IPS DF 4.7 (cell line): ENCODE data around the gene AKAP3.

ENCODE experiments used
- DNase-seq: peaks from one replicate; pipeline ENCODE4 v3.0.0-alpha.2; 2013; ENCODE audit warnings: low spot score; ENCODE audit errors: extremely low read depth

AKAP3 gene

DNA sequence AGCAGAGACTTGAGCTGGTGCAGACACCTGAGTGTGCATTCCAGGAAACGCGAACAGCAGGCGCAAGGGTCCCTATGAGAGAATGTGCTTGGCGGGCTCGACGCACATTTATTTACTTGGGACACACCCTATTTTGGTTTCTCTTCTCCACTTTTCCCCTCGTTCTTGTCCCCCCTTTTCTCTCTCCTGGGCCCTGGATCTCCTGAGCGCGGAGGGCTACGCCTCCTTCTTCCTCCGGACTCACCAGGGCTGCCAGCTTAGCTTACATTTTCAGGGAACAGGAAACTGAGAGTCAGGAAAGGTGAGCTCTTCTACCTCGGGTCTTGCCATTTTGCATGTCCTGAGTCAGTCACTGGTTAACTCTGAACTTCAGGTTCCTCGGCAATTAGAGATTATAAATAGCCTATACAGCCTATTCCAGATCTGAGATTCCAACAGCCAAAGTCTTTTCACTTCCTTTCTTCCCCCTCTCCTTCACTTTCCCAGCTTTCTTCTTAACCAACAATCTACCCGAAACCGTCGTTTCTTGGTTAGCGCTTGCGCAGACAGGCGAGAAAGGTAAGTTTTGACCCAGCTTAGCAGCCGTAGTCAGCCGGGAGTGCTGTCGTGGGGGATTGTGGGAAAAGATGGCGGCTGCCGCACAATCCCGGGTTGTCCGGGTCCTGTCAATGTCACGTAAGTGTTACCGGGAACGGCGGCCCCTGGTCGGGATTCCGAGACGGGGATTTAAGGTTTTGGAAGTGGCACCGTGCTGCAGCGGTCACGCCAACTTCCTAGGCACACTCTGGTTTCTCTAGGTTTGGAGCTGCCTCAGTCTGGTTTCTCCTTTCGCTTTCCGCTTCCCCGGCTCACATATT, at the start of gene AKAP3, which contains the start of gene NDUFA9:
Gene AKAP3 (minus strand): TSS at position 551 of the 857 bp plus-strand sequence. CDS start 10,855 bp downstream, outside the sequence.
Gene NDUFA9 (plus strand): TSS at position 614 of the 857 bp plus-strand sequence. CDS start 13 bp downstream, at position 627.
- DNase-seq, result peak; percentile 62

DNA sequence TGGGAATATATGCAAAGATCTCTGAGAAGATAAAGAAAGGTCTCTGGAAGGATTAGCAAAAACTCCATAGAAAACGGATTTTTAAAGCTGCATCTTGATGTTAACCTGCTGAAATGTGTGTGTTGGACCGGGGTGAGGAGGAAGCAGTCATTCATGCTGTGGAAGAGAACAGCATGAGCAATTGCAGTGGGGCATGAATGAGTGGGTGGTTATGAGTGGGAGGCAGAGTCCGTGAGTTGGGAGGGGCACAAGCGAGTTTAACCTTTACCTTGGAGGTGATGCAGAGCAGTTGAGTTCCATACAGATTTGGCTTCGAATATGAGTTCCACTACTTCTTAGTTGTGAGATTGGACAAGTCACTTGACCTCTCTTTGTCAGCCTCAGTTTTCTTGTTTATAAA, 41.9 kb upstream of the AKAP3 start:
- DNase-seq, result no peak

DNA sequence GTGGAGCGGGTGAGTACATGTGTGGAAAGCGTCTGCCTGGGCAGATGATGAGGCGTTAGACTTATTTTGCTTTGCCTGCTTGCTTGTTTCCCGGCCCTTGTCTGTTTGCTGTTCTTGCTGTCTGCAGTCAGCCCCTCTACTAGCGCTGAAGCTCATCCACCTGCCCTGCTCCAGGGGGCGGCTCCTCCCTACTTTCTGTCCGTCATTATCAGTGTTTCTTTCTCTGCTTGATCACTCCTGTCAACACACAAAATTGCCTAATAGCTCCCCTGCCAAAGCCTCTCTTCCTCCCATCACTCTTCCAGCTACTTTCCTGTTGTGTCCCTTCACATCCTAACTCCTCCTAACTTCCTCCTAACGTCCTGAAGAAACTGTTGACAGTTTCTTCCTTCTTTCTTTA, 36.5 kb upstream of the AKAP3 start:
- DNase-seq, result no peak

DNA sequence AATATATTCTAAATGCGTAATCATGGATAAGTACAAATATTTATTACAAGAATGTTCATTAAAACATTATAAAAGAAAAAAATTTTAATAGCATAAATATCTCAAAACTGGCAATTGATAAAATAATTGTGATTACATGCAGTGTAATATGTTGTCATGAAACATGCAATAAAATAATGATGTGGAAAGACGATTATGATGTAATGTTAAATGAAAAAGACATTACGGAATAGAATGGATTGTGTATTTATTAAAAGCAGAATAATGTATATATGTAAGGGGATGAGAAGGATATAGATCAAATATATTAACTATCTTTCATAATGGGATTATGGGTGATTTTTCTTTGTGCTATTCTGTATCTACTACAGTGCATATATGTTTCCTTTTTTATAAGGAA, 32.9 kb upstream of the AKAP3 start:
- no peak for DNase-seq

DNA sequence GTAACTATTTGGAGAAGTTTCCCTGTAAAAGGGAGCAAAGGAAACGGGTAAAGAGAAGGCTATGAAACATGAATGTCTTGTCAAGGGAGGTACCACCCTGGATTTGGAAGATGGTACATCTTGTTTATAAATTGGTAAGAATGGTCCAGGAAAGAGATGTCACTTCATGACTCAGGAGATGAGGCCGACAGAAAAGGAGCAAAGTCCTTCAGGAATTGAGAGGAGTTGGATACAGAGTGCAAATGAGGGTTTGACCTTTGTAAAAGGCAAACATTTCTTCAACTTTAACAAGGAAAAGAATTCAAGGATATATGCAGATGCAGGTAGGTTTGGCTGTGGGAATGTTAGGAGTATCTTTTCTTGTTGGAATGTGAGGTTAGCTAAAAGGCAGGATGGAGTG, 30.9 kb upstream of the AKAP3 start:
- no peak for DNase-seq

DNA sequence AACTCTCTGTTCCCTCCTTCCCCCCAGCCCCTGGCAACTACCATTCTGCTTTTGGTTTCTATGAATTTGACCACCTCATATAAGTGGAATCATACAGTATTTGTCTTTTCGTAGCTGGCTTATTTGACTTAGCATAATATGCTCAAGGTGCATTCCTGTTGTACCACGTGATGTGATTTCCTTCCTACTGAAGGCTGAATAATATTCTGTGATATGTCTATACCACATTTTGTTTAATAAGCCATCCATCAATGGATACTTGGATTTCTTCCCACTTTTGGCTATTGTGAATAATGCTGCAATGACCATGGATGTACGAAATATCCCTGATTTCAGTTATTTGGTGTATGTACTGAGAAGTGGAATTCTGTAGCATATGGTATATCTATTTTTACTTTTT, 16.4 kb upstream of the AKAP3 start:
- no peak for DNase-seq

DNA sequence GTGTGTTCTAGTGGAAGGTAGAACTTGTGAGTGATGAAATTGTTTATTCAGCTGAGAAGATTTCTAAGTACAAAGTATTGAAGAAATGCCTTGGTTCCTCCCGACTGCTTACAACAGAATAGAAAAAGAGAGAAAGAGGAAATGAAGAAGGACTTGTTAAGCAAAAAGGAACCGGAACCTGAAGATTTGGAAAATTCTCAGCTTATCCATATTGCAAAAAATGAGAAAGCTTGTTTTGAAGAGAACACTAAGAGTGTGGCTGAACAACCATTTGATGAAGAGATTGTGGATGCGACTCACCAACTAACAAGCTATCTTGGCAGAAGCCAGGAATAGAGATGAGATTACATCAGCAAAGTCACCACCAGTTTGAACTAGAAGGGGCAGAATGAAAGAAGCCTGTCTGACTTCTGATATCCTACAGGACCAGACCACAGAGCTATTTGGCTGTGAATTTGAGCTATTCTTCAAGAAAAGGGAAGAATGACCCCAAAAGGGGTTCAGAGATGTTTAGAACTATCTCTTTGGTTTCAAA, 15.2 kb upstream of the AKAP3 start:
- no peak for DNase-seq

DNA sequence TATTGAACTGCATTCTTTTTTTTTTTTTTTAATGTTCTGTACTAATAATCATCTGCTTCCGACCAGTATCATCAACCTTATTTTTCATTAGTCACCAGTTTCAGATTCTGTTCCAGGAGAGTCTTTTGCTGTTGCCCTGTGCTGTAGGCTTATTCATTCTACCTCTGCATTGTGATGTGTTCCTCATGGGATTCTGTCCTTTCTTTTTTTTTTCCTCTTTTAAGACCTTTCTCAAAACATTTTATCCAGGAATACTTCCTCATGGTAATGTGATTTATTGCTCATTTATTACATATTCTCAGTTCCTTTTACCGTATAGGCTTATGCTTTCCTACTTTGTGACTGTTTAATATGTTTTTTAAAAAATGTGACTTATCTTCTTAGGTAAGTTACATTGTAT, 4.8 kb upstream of the AKAP3 start:
- no peak for DNase-seq

DNA sequence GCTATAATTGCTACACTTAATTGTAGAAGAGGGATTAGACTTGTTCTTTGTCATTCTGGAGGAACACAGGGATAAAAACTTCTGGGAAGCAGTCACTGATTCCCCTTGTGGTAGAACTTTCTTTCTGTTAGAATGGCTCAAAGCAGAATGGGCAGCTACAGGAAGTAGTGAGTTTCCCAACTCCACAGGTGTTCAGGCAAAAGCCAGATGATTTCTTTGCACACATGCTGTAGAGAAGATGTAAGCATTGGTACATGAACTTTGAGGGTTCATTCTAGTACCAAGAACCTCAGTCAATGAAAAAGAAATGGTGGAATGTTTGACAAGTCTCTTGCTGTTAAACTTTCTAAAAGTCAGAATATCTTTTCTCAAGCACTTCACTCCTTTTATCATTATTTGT, 4.4 kb upstream of the AKAP3 start:
- no peak for DNase-seq

DNA sequence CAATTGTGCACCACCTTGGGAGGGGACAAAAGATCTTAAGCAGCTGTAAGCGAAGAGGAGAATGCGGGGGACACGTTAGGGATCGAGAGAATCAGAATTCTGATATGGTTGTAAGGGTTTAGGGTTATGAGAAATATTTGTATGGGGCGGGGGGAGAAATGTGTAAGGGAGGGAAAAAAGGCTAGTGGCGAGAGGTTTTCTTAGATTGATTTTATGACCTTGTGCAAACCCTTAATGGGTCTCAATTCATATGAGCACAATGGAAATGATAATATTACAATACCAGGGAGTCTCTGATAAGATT, 459 bp upstream of the AKAP3 start:
- DNase-seq, result no peak

DNA sequence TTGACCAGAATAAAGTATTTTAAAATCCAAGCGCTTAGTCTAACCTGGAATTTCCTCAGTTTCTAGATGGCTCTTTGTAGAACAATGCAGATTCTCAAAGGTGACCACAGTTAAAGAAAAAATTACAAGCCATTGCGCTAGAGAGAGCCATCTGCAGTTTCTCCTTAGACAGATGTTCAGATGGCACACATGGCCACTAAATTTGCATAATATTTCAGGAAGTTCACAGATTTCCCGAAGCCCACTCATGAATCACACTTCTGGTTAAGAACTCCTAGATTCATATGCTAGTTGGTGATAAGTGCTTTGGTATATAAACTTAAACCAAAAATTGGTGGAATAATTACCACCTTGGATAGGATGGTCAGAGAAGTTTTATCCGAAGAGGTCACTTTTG, 749 bp downstream of the AKAP3 start:
- no peak for DNase-seq

DNA sequence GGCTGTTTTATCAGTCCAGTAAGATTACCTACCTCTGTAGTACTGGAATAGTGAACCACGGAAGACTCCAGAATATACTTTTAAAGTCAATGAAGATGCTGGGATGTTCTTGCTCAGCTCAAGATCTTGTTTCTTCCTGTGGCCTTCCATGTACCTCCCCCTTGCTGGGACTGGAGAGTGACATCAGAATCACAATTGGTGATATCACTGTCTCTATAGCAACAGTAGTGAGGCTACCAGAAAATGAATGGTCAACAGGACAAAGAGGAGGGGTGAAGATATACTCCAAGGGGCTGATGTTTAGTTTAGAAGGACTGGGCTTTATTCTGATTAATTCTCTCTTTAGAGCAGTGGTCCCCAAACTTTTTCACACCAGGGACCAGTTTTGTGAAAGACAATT, 3.8 kb downstream of the AKAP3 start:
- DNase-seq, result no peak

DNA sequence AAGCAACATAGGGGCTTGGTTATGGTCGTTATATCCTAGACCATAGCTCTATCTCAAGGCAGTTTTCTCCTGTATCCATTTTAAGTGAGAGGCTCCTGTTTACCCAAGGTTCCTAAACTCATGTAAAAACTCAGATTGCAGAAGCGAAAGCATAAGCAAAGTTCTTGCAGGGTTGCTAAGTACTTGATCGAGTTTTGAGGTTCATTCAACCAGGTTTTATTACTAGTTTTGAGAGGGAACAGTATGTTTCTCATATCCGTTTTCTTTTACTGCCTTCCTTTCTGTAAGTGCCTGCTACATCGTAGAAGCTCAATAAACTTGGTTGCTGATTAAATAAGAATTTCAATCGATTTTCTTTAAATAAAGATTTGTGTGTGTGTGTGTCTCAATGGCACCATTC, 5.1 kb downstream of the AKAP3 start:
- no peak for DNase-seq

DNA sequence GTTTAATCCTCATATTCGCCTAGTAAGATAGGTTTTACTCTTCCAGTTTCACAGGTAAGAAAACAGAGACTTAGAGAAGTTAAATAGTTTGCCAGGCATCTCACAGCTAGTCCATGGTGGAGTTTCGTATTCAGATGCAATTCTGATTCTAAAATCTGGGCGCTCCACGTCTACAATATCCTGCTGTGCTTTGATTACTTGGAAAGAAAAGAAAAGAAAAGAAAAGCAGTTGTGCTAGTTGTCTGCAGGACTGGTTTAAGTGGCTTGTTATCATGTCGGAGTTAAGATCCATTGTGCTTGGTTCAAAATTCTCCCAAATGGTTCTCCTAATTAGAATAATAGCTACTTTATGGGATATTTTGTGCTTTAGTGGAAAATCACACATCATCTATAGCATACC, 18.6 kb downstream of the AKAP3 start:
- no peak for DNase-seq

DNA sequence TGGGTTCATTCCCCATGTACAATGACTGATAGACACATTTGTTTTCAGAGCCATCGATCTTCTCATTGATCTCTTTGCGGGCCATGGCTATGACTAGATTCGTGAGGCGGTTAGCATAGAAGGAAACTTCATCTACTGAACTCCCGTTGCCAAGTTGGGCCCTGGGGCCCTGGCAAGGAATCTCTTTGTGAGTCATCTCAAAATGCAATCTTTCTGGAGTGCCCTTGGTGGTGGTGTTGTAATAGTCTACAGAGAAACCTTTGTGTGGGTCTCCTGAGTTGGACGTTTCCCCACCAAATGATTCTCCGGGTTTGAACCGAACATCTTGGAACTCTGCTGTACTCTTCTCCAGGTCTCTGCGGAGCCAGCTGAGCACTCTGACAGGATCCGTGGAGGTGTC, 20.4 kb downstream of the AKAP3 start:
- no peak for DNase-seq

DNA sequence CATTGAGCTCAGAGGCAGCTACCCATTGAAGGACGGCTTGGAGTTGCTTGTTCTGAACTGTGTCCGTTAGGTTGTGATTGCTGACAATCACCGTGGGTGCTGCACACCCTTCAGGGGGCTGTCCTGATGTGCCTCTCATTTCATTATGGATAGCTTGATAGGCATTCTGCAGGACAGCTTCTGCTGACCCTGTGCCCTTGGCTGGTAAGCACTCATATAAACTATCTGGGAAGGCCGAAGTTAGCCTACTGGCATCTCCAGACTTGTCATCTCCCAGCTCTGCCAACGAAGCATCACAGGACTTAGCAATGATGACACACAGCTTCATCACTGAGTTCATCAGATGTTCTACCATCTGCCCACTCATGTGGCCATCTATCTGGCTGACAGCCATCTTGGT, 22.3 kb downstream of the AKAP3 start:
- no peak for DNase-seq

DNA sequence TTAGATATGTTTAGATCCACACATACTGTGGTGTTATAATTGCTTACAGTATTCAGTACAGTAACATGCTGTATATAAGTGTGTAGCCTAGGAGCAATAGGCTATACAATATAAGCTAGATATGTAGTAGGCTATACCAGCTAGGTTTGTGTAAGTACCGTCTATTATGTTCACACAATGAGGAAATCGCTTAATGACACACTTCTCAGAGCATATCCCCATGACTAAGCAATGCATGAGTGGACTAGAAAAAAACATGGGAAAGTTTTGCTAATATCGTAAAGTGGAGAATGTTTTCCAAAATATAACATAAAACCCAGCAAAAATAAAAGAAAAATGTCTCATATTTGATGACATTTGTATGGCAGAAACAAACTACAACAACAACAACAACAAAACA, 27.3 kb downstream of the AKAP3 start:
- DNase-seq, result no peak

DNA sequence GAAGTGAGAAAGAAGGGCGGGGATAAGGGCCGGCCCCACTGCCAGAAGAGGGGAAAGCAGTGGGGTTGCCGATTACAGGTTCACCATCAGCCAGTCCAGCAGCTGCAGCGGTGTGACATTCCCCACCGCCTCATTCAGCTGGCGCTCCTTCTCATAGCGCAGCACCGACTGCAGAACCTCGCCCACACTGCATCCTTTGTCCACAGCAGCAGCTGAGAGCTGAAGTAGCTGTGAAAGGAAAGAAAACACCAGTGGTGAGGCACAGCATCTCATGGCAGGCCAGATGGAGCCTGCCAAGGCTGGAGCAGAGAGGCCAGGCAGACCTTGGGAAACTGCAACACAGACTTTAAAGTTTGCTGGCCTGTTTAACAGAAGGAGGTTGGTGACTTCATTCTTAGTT, 33.2 kb downstream of the AKAP3 start:
- no peak for DNase-seq

DNA sequence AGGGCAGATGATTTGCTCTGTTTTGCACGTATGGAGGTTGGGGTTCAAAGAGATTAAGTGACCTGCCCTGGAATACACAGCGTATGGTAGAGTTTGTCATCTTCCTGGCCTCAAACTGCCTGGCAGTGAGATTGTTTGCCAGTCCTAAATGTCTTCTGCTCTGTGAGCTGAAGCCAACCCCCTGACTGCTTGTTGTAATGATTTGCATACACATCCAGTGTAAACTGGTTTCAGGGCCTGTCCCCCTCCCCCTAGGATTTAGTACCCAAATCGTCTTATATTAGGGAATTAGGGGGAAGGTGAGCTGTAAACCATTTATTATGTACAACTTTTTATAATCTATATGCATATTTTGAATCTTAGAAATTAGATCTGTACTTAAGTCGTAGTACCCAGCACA, 38.4 kb downstream of the AKAP3 start:
- DNase-seq, result no peak

DNA sequence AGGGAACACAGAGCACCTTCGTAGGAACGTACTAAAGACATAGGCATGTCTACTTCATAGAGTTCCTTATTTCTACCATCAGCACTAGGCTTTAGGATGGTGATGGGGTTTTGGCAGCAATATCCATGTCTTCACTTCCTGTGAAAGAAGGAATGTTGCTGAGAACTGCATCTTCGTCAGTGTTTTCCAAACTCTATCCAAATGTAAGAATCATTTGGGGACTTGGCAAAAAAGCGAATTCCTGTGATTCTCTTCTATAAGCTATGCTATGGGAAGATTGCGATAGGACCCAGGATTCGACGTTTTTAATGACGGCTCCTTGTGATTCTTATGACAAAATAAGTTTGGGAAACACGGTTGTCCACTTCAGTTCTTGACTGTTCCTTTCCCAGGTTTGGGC, 39.8 kb downstream of the AKAP3 start:
- no peak for DNase-seq

DNA sequence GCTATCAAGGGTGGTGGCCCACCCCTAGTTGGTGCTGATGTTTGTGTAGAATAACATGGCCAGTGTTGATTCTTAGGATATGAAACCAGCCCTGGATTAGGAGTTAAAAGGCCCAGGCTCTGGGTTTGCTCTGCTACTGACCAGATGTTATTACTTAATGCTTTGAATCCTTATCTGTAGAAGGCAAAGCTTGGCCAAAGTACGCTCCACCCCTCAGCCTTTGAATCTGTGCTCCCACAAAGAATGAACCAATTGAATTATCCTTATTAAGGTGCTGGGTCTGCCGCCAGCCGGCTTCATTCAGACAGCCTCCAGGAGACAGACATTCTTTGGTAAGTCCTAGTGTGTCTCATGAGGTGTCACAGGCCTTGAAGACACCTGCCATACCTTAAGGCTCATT, 41.8 kb downstream of the AKAP3 start:
- no peak for DNase-seq

DNA sequence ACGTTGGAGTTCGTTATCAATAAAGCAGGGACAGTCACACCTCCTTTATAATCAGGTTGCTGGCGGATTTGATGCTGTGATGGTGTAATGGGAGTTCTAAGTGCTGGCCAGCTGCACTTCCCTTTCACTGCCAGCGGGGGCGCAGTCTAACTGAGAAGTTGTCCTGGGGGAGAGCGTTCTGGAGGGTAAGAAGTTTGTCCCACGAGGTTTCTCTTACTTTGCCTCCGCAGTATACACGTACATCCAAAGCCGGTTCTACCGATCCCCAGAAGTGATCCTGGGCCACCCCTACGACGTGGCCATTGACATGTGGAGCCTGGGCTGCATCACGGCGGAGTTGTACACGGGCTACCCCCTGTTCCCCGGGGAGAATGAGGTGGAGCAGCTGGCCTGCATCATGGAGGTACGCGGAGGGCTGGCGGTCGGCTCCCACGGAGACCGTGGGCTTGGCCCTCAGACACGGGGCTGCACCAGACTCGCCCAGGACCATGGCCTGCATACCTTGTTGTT, 44.1 kb downstream of the AKAP3 start:
- peak; percentile 66 for DNase-seq

DNA sequence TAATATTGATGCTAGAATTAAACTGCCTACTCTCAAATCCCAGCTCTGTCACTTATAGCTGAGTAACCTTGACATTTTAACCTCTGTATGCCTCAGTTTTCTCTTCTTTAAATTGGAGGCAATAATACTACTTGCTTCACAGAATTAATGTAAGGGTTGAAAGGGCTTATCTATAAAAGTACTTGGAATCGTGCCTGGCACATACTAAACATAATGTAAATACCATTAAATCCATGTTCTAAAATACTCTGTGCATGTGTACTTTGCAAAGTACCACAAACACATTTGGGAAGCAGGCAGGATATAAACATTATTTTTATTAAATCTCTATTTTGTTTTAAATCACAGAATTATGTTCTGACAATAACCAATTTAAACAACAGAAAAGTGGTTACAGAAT, 44.9 kb downstream of the AKAP3 start:
- DNase-seq, result no peak
